HG03039 (cell line): ENCODE results near the gene NEURL1.

Experiments used
- ATAC-seq: cut with Tn5 transposase; IDR thresholded peaks from one replicate; pipeline ENCODE4 v1.9.1; 2021; ENCODE audit warnings: mild to moderate bottlenecking, moderate library complexity; ENCODE audit not compliant: unreplicated experiment

Gene NEURL1, protein sequence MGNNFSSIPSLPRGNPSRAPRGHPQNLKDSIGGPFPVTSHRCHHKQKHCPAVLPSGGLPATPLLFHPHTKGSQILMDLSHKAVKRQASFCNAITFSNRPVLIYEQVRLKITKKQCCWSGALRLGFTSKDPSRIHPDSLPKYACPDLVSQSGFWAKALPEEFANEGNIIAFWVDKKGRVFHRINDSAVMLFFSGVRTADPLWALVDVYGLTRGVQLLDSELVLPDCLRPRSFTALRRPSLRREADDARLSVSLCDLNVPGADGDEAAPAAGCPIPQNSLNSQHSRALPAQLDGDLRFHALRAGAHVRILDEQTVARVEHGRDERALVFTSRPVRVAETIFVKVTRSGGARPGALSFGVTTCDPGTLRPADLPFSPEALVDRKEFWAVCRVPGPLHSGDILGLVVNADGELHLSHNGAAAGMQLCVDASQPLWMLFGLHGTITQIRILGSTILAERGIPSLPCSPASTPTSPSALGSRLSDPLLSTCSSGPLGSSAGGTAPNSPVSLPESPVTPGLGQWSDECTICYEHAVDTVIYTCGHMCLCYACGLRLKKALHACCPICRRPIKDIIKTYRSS

DNA sequence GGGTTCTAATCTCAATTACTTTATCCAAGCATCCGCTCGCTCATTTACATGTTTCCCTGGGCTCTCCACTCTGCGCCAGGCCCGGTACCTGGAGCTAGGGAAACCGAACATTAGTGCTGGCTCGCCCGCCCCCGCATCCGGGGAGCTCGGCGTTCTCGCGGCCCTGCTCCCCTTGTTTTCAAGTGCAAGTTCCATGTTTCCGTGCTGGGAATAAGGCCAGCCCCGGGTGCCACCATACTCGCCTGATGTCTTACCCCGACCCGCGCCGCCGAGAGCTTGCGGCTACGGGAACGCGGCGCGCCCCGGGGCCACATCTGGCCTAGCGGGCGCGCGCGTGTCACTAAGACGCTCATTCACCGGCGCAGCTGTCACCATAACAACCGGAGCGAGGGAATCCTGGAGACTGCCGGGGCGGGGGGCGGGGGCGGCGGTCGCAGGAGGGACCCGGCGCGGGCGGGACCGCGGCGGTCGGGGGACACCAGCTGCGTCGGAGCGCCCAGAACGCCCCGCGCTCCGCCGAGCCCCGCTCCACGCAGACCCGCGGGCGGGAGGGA lies at the start of gene NEURL1:
Gene NEURL1 (plus strand): TSS at position 344 of the 554 bp plus-strand sequence. CDS start 683 bp downstream, outside the sequence.
- no peak for ATAC-seq

DNA sequence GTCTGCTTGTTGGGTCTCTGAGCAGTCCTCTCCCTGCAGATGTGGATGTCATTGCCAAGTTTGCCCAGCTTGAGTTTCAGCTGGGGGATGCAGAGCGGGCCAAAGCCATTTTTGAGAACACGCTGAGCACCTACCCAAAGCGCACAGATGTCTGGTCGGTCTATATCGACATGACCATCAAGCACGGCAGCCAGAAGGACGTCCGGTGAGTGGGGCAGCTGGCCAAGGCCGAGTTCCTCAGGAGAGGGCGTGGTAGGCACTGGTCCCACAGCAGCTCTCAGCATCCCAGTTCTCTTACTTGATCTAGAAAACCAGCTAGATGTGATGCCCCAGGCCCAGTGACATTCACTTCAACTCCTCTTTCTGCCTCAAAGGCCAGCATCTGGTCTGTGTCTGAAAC lies 49.0 kb upstream of the NEURL1 start:
- ATAC-seq, result no peak

GRCh38 chr10:103445366-103445765 lies 48.1 kb upstream of the NEURL1 start:
- ATAC-seq, result no peak

- ATAC-seq, result no peak
Observed at GRCh38 chr10:103445767-103446567, 47.5 kb upstream of the NEURL1 start.

GRCh38 chr10:103447187-103447586 lies 46.3 kb upstream of the NEURL1 start:
- no peak for ATAC-seq

DNA sequence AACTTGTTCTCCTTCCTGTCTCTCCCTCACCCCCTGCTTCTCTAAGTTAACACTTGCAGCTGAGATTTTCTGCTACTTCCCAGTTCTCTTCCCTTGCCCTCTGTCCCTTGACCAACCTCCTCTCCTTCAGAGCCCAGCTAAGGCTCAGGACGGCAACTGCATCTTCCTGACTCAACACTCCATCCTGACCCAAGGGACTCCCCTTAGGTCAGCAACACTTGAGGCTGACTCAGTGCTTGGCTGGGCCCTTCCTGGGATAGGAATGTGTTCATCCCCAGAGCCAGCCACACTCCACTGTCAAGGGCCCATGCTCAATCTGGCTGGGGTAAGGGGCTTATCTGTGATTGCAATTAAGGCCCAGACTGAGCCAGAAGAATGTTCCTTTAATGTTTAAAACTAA lies 44.8 kb upstream of the NEURL1 start:
- no peak for ATAC-seq

- ATAC-seq, result no peak
Observed at GRCh38 chr10:103449208-103450144, 44.0 kb upstream of the NEURL1 start.

DNA sequence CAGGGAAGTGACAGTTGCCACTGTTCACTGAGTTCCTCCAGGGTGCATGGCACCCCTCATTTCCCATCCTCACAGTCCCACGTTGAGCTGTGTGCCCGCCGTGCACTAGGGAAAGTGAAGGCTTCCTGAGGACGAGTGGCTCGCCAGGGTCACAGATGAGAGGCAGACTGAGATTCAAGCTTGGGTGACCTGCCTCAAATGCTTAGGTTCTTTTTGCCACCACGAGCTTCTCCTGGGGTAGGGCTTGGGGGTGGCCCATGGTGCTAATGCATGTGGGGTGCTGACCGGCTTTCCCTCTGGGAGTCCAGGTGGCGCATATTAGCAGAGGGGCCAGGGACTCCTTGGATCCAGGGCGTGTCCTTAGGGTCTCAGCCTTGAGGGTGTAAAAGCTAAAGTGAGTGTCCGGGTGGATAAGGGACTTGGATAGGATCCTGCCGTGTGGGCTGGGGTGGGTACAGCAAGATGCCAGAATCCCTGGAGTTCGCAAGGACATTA lies 43.3 kb upstream of the NEURL1 start:
- ATAC-seq, result no peak

- ATAC-seq, result no peak
Observed at GRCh38 chr10:103451091-103451813, 42.3 kb upstream of the NEURL1 start.

GRCh38 chr10:103451831-103452505 lies 41.5 kb upstream of the NEURL1 start, which contains the start of gene CALHM2:
CALHM2 (minus strand) TSS chr10:103452370; CDS start chr10:103449941, 2,429 bp downstream.
- no peak for ATAC-seq

- no peak for ATAC-seq
Observed at GRCh38 chr10:103452506-103453230, 40.8 kb upstream of the NEURL1 start.

DNA sequence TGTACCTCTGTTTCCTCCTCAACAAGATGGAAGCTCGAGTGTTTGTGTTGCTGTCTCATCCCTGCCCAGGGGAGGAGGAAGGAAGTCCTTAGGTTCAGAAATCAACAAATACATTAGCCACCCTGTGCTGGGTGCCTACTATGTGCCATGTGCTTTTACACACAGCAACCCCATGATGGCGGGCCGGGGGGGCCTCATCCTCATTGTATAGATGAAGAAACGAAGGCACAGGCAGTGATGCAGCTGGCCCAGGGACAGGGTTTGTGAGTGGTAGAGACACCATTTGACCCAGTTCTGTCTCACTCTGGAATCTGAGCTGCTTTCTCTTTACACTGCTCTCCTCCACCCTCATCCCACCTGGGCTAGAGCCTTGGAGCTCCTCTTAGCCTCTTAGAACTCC lies 39.5 kb upstream of the NEURL1 start:
- ATAC-seq, result no peak

DNA sequence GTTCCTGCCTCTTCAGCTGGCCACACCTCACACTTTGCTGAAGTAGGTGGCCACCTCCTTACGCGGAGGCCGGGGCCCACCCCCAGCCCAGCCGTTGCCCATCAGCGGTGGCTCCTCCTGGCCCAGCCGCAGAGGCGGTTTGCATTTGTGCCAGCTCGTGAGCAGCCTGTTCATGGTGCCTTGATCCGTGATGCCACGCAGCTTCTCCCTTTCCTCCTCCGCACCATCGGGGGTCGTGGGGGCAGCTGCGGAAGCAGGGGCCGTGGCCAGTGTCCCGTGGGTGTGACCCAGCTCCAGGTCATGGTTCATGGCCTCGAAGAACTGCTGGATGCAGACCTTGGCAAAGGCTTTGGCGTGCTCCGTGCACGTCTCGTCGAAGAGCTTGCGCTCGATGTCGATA lies 38.3 kb upstream of the NEURL1 start:
- ATAC-seq, result no peak

- no peak for ATAC-seq
Observed at GRCh38 chr10:103456074-103456660, 37.3 kb upstream of the NEURL1 start.

DNA sequence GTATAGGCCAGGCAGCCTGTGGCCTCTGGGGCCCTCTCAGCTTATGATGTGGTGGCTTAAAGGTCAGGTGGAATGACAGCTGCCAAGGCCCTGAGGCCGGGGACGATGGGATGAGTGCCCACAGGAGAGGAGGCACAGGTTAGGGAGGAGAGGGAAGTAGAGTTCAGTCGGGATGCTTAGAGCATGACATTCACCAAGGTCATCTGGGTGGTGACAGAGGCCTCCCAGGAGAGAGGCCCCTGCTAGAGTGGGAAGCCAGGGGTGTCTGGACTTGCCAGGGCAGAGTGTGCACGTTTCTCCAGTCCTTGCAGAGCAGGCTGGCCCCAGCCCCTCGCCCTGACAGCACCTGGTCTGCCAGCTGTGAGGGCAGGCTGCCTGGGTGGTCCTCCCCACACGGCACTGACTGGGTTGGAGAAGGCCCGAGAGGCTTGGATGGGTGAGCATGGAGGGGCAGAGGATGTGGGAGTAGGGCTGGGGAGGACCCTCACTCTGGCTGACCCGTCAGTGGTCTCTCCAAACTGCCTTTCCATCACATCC lies 36.3 kb upstream of the NEURL1 start:
- ATAC-seq, result no peak

DNA sequence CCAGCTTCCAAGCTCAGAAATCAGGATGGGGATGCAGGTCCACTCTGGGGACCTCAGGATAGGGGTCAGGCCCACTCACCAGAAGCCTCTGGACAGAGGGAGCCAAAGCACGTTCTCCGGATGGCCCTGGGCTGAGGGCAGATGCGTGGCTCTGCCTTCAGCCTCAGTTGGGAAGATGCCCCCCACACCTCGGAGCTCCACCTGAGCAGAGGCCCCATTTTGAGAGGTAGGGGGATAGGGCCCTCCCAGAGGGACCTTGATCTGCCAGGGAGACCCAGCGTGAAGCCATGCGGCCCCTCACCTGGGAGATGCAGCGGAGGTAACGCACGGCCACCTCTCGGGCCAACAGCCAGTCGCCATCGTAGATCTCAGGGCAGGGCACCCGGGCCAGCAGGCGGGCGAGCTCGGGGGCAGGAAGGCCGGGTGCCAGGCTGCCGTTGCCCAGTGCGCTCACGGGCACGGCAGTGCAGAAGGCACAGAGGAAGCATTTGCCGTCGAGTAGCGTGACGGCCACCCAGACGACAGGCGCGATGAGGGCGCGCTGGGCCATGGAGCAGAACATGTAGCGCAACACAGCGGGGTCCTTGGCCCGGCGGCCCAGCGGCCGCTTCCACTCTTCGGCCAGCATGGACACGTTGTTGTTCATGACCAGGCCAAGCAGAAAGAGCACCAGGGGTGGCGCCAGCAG lies 35.5 kb upstream of the NEURL1 start:
- no peak for ATAC-seq

GRCh38 chr10:103458720-103459119 lies 34.8 kb upstream of the NEURL1 start, which contains the start of gene CALHM1:
CALHM1 (minus strand) TSS chr10:103458900; CDS start chr10:103458751, 149 bp downstream.
- peak; percentile 56 for ATAC-seq
